Measurements from ENCODE around the gene FAM110C.
A peak's percentile ranks its signal among the peaks of the same experiment; 100 is the strongest.

- TF ChIP-seq CTCF (IDR thresholded peaks at IDR 0.05) (peak in 1 of 5 experiments; percentile 13), EP300 (IDR thresholded peaks at IDR 0.05; ENCODE audit: low read depth) (no peak)
Measured at GRCh38 chr2:33620-34019, 12.7 kb downstream of the FAM110C start.

All from transverse colon (tissue), 3 donors.